ENCODE measurements around the gene GRAMD2B.

The GRAMD2B gene

DNA sequence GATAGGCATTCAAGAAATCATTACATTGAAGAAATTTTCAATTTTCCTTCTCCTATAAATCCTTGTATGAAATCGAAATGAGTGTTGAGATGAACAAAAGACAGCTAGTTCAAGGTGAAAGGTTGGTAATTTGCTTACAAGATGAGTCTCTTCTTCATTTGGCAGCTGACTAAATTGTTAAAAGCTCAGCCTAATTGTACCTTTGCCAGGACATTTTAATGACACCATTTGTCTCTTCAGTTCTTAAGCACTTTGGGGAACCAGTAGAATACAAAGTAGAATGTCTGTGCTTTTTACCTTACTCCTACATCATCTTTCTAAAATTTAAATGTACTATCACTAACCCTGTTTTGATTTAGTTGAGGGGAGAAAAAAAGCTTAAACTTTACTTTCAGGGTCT is 59.4 kb downstream of the GRAMD2B start:
- H2AFZ ChIP-seq (ENCODE audit: low read length): no peak overlapping the region
- no peak overlapping the region for H3K4me3 ChIP-seq (ENCODE audit: low read length, poor library complexity, severe bottlenecking)
- no peaks in the 10 kb centered on the region for H3F3A ChIP-seq (ENCODE audit: low read depth)
- no peak overlapping the region for H3K4me2 ChIP-seq (ENCODE audit: low read depth, low read length, poor library complexity, severe bottlenecking)
- no peak for TF ChIP-seq EZH2phosphoT487 (IDR thresholded peaks at IDR 0.05; ENCODE audit: borderline replicate concordance)
- TF ChIP-seq, protein P1, sequence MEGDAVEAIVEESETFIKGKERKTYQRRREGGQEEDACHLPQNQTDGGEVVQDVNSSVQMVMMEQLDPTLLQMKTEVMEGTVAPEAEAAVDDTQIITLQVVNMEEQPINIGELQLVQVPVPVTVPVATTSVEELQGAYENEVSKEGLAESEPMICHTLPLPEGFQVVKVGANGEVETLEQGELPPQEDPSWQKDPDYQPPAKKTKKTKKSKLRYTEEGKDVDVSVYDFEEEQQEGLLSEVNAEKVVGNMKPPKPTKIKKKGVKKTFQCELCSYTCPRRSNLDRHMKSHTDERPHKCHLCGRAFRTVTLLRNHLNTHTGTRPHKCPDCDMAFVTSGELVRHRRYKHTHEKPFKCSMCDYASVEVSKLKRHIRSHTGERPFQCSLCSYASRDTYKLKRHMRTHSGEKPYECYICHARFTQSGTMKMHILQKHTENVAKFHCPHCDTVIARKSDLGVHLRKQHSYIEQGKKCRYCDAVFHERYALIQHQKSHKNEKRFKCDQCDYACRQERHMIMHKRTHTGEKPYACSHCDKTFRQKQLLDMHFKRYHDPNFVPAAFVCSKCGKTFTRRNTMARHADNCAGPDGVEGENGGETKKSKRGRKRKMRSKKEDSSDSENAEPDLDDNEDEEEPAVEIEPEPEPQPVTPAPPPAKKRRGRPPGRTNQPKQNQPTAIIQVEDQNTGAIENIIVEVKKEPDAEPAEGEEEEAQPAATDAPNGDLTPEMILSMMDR (conservative IDR thresholded peaks at IDR 0.05; ENCODE audit: low read length): no peak
- H3K9me2 ChIP-seq (replicated peaks; ENCODE audit: low read depth, low read length): no peaks in the 10 kb centered on the region
- H3K27me3 ChIP-seq (ENCODE audit: insufficient read depth, low read length, poor library complexity, severe bottlenecking): no peaks in the 10 kb centered on the region
- no peaks in the 10 kb centered on the region for H3K9me3 ChIP-seq (ENCODE audit: insufficient read depth, low read depth, low read length)
- no peaks in the 10 kb centered on the region for H4K20me1 ChIP-seq (ENCODE audit: insufficient read depth, low read length, poor library complexity, severe bottlenecking)
- H3K79me2 ChIP-seq (ENCODE audit: insufficient read depth, low read length): no peaks in the 10 kb centered on the region
- no peaks in the 10 kb centered on the region for H3K36me3 ChIP-seq (ENCODE audit: insufficient read depth, low read length)
- no peak overlapping the region for H3K9ac ChIP-seq (ENCODE audit: low read depth, low read length, poor library complexity, severe bottlenecking)
- H3K4me1 ChIP-seq (ENCODE audit: insufficient read depth, low read length, poor library complexity, severe bottlenecking): no peaks in the 10 kb centered on the region

DNA sequence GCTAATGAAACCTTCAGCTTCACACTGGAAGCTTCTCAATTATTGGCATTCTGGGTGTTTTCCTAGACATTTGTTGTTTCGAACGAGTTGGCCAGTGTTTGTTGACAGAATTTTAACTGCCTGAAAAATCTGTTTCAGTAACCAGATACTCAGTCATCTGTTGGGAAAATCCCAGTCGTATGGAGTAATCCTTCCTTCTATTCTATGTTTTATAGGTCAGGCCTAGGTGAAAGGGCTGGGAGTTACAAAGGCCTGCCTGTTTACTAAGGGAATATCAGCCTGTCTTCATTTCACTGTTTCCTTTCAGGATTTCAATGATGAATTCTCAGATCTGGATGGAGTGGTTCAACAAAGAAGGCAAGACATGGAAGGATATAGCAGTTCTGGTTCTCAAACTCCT is 59.9 kb downstream of the GRAMD2B start:
- Histone ChIP-seq H3K9ac (ENCODE audit: low read depth, low read length, poor library complexity, severe bottlenecking) (no peak overlapping the region), H3K9me3 (ENCODE audit: insufficient read depth, low read depth, low read length) (no peaks in the 10 kb centered on the region), H3K27me3 (ENCODE audit: insufficient read depth, low read length, poor library complexity, severe bottlenecking) (no peaks in the 10 kb centered on the region), H2AFZ (ENCODE audit: low read length) (no peak overlapping the region), H4K20me1 (ENCODE audit: insufficient read depth, low read length, poor library complexity, severe bottlenecking) (no peaks in the 10 kb centered on the region), H3K9me2 (replicated peaks; ENCODE audit: low read depth, low read length) (no peaks in the 10 kb centered on the region), H3K4me1 (ENCODE audit: insufficient read depth, low read length, poor library complexity, severe bottlenecking) (no peaks in the 10 kb centered on the region), H3K4me2 (ENCODE audit: low read depth, low read length, poor library complexity, severe bottlenecking) (no peak overlapping the region), H3K79me2 (ENCODE audit: insufficient read depth, low read length) (no peaks in the 10 kb centered on the region), H3K36me3 (ENCODE audit: insufficient read depth, low read length) (no peaks in the 10 kb centered on the region), H3K4me3 (ENCODE audit: low read length, poor library complexity, severe bottlenecking) (no peak overlapping the region), H3F3A (ENCODE audit: low read depth) (no peaks in the 10 kb centered on the region)
- TF ChIP-seq EZH2phosphoT487 (IDR thresholded peaks at IDR 0.05; ENCODE audit: borderline replicate concordance): no peak
- TF ChIP-seq, protein P1 (conservative IDR thresholded peaks at IDR 0.05; ENCODE audit: low read length): no peak

DNA sequence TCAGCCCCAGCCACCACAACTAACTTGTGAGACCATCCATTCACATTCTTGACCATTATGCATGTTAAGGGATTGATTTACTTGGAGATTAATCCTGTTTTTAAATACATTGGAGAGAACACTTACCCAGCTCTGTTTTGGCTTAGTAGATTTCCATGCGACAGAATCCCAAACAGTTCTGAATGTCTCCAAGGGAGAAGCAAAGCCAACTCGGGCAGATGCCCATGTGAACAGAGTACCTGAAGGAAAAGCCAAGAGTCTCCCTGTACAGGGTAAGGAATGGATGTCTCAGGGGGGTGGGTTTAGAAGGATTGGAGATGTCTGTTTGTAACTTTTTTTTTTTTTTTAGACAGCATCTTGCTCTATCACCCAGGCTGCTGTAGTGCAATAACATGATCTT is 61.0 kb downstream of the GRAMD2B start:
- H4K20me1 ChIP-seq (ENCODE audit: insufficient read depth, low read length, poor library complexity, severe bottlenecking): no peaks in the 10 kb centered on the region
- H3K27me3 ChIP-seq (ENCODE audit: insufficient read depth, low read length, poor library complexity, severe bottlenecking): no peaks in the 10 kb centered on the region
- H3K79me2 ChIP-seq (ENCODE audit: insufficient read depth, low read length): no peaks in the 10 kb centered on the region
- no peaks in the 10 kb centered on the region for H3K9me2 ChIP-seq (replicated peaks; ENCODE audit: low read depth, low read length)
- TF ChIP-seq, protein P1 (conservative IDR thresholded peaks at IDR 0.05; ENCODE audit: low read length): no peak
- no peak overlapping the region for H3K9ac ChIP-seq (ENCODE audit: low read depth, low read length, poor library complexity, severe bottlenecking)
- no peaks in the 10 kb centered on the region for H3K9me3 ChIP-seq (ENCODE audit: insufficient read depth, low read depth, low read length)
- no peak overlapping the region for H3K4me3 ChIP-seq (ENCODE audit: low read length, poor library complexity, severe bottlenecking)
- no peaks in the 10 kb centered on the region for H3F3A ChIP-seq (ENCODE audit: low read depth)
- no peaks in the 10 kb centered on the region for H3K36me3 ChIP-seq (ENCODE audit: insufficient read depth, low read length)
- H3K4me1 ChIP-seq (ENCODE audit: insufficient read depth, low read length, poor library complexity, severe bottlenecking): no peaks in the 10 kb centered on the region
- H2AFZ ChIP-seq (ENCODE audit: low read length): no peak overlapping the region
- no peak overlapping the region for H3K4me2 ChIP-seq (ENCODE audit: low read depth, low read length, poor library complexity, severe bottlenecking)

Measured in Loucy (cell line).